Fibroblast of skin of back (primary cell): ENCODE results near the gene CCDC201.
"Not testable (repeated sequence)": the region's sequence is repeated elsewhere in the genome, so short reads cannot be mapped to it uniquely, and the experiment has no call there.

ENCODE experiments used
- DNase-seq: peaks from one replicate; pipeline ENCODE4 v3.0.0-alpha.2; 2013

CCDC201 gene

DNA sequence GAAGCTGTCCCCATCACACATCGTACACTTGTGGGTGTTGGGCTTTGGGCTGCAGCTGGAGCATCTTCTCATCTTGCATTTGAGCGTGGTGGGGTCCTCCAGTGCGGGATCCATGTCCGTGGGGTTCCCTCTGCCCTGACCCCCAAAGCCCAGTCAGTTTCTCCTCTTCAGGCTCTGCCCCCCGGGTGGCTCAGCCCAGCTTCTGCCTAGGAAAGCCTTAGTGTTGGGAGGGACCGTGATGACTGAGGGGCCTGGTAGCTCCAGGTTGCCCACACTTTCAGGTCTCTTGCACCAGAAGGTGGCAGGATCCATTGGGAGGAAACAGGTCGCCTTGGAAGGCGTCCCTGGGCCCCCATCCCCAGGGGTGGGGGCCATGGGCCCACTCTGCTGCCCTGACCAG is 55.9 kb downstream of the CCDC201 start:
- DNase-seq, result not testable (repeated sequence)

- DNase-seq, result not testable (repeated sequence)
Measured at GRCh38 chr7:45814216-45815118, 58.4 kb downstream of the CCDC201 start.

DNA sequence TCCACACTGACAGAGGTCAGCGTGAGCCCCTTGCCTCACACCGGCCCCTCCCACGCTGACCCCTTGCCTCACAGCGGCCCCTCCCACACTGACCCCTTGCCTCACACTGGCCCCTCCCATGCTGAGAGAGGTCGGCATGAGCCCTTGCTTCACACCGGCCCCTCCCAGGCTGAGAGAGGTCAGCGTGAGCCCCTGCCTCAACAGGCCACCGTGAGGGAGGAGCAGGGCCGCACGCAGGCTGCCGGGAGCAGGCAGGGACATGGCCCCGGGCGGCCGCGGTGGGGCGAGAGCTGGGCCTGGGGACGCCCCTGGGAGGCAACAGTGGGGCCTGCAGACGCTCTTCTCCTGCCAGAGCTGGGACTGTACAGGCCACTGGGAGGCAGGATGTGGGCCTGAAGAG is 59.1 kb downstream of the CCDC201 start:
- DNase-seq, result not testable (repeated sequence)

DNA sequence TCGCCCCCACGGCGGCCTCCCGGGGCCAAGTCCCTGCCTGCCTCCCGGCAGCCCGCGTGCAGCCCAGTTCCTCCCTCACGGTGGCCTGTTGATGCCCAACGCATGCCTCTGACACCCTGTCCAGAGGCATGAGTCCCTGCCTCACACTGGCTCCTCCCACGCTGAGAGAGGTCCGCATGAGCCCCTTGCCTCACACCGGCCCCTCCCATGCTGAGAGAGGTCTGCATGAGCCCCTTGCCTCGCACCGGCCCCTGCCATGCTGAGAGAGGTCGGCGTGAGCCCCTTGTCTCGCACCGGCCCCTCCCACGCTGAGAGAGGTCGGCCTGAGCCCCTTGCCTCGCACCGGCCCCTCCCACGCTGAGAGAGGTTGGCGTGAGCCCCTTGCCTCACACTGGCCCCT is 59.9 kb downstream of the CCDC201 start:
- no peak for DNase-seq

GRCh38 chr7:45811652-45812234 is 61.1 kb downstream of the CCDC201 start:
- not testable (repeated sequence) for DNase-seq

- DNase-seq, result not testable (repeated sequence)
Measured at GRCh38 chr7:45810451-45811005, 62.4 kb downstream of the CCDC201 start.
